Natural killer cell (primary cell): ENCODE measurements around the gene SH2D5. TPM values are rescaled to one million over a fixed set of nuclear protein-coding genes. Genes with fewer than 3 reads are reported as not detected.

ENCODE experiments used
- ATAC-seq, 3 donors: fragments of 150-1000 bp in 2 of 3; fragments of 200-7000 bp in 1 of 3; cut with Tn5 transposase; 1 replicate in 1 of 3; 2 replicates in 2 of 3; pipeline ENCODE4 v1.10.0; 2021; ENCODE audit warnings: mild to moderate bottlenecking in 2 of 3, moderate library complexity in 2 of 3
- DNase-seq, 2 donors: peaks; one replicate each; pipeline versions ENCODE4 v3.0.0 to v3.0.0-alpha.2; 2013 to 2021; ENCODE audit warnings: mixed read lengths in 1 of 2
- H3K27ac ChIP-seq: one replicate; pipeline ENCODE4 v1.5.1; 2013; ENCODE audit warnings: mild to moderate bottlenecking, low read length
- H3K27me3 ChIP-seq: one replicate; pipeline ENCODE4 v1.6.1; 2013; ENCODE audit warnings: low read length; ENCODE audit not compliant: control insufficient read depth, insufficient read depth
- H3K36me3 ChIP-seq: one replicate; pipeline ENCODE4 v1.6.1; 2013; ENCODE audit warnings: low read length; ENCODE audit not compliant: control insufficient read depth, insufficient read depth
- H3K4me1 ChIP-seq: one replicate; pipeline ENCODE4 v1.6.1; 2013; ENCODE audit warnings: low read length; ENCODE audit not compliant: control insufficient read depth, insufficient read depth
- H3K4me3 ChIP-seq: one replicate; pipeline ENCODE4 v1.5.1; 2013; ENCODE audit warnings: low read length
- H3K9me3 ChIP-seq: one replicate; pipeline ENCODE4 v1.6.1; 2013; ENCODE audit warnings: low read length; ENCODE audit not compliant: control insufficient read depth, insufficient read depth
- H3K27ac Mint-ChIP-seq, 2 donors: one replicate each; pipeline ENCODE4 v1.8.0; 2022; ENCODE audit warnings: mild to moderate bottlenecking in 2 of 2, mixed read lengths in 2 of 2, moderate library complexity in 1 of 2
- H3K27me3 Mint-ChIP-seq, 2 donors: one replicate each; pipeline ENCODE4 v1.8.0; 2022; ENCODE audit warnings: low read depth in 2 of 2, mixed read lengths in 2 of 2
- H3K36me3 Mint-ChIP-seq: one replicate; pipeline ENCODE4 v1.8.0; 2022; ENCODE audit warnings: mixed read lengths
- H3K4me1 Mint-ChIP-seq, 2 donors: one replicate each; pipeline ENCODE4 v1.8.0; 2022; ENCODE audit warnings: mixed read lengths in 2 of 2
- H3K4me3 Mint-ChIP-seq: one replicate; pipeline ENCODE4 v1.8.0; 2022; ENCODE audit warnings: mild to moderate bottlenecking, moderate library complexity, mixed read lengths
- H3K9me3 Mint-ChIP-seq, 2 donors: one replicate each; pipeline ENCODE4 v1.8.0; 2022; ENCODE audit warnings: mixed read lengths in 2 of 2
- CTCF ChIP-seq: fragments of 200-600 bp; IDR thresholded peaks from one replicate; pipeline ENCODE4 v1.8.0; 2022; ENCODE audit warnings: antibody characterized with exemption
- WGBS: methylation state at CpG from one replicate; pipeline ENCODE4 v1.1.7; 2013; ENCODE audit warnings: missing lambda C conversion rate; ENCODE audit not compliant: insufficient coverage; 5-methylcytosine and 5-hydroxymethylcytosine counted together
- intact Hi-C: fragments of 100-400 bp; cut with micrococcal nuclease; formaldehyde crosslinking; loops from one replicate; pipeline ENCODE4 v1.14.2; 2022
- total RNA-seq, 4 donors: library from RNA; stranded (reverse); fragments of 120-200 nt in 1 of 4; gene quantifications; one replicate each; pipeline versions ENCODE4 v1.2.3 to v1.2.4, GENCODE V29; 2013 to 2022

The SH2D5 gene
- total RNA-seq, 3 donors from 2014 or later (not counting 1 experiment from before 2014, with no cell fraction given): not detected

GRCh38 chr1:20672265-20672632 lies 60.3 kb downstream of the SH2D5 start:
- intact Hi-C loops: no loop called here
- Histone ChIP-seq H3K36me3 (no peaks in the 10 kb centered on the region), H3K4me3 (no peak overlapping the region), H3K4me1 (no peaks in the 10 kb centered on the region), H3K9me3 (no peaks in the 10 kb centered on the region), H3K27ac (no peak overlapping the region), H3K27me3 (no peaks in the 10 kb centered on the region)
- Mint-ChIP-seq H3K27ac (no peak overlapping the region), H3K36me3 (no peaks in the 10 kb centered on the region), H3K4me3 (no peak overlapping the region), H3K27me3 (peaks cover 0 to 9% of the 10 kb centered on the region in 2 donors), H3K9me3 (no peaks in the 10 kb centered on the region), H3K4me1 (no peaks in the 10 kb centered on the region)
- WGBS: 93% methylated on average over 4 of the region's 4 CpGs
- DNase-seq: no peak
- TF ChIP-seq CTCF: no peak
- ATAC-seq: no peak

GRCh38 chr1:20670936-20671335 lies 61.6 kb downstream of the SH2D5 start:
- no peak for TF ChIP-seq CTCF

More at GRCh38 chr1:20670936-20671335, 61.6 kb downstream of the SH2D5 start:
- 96% methylated on average over 5 of the region's 5 CpGs for WGBS
- ATAC-seq (no peak), DNase-seq (no peak)
- Histone ChIP-seq H3K27me3 (no peaks in the 10 kb centered on the region), H3K9me3 (no peaks in the 10 kb centered on the region), H3K36me3 (no peaks in the 10 kb centered on the region), H3K4me3 (no peak overlapping the region), H3K4me1 (no peaks in the 10 kb centered on the region), H3K27ac (no peak overlapping the region)
- Mint-ChIP-seq H3K27me3 (peaks cover 0 to 9% of the 10 kb centered on the region in 2 donors), H3K9me3 (no peaks in the 10 kb centered on the region), H3K4me3 (no peak overlapping the region), H3K4me1 (peaks cover 0 to 5% of the 10 kb centered on the region in 2 donors), H3K27ac (no peak overlapping the region), H3K36me3 (no peaks in the 10 kb centered on the region)
- intact Hi-C loops: no loop called here

Other genes with a start within 250 kb of the SH2D5 start
- gene CAMK2N1, start 246.5 kb downstream of the SH2D5 start, total RNA-seq: 1 to 10 TPM; 1.6 to 2.6 (median 1.6) TPM
- gene MUL1, start 224.6 kb downstream of the SH2D5 start, total RNA-seq: 10 to 100 TPM; 21.0 to 29.5 (median 28.8) TPM
- gene FAM43B, start 180.1 kb downstream of the SH2D5 start, total RNA-seq: not detected
- gene CDA, start 143.6 kb downstream of the SH2D5 start, total RNA-seq: 1 to 10 TPM in 2 of 3 donors, not detected in 1; 1.4 to 5.3 TPM
- gene PINK1, start 99.2 kb downstream of the SH2D5 start, total RNA-seq: 10 to 100 TPM; 10.8 to 16.2 (median 15.0) TPM
- gene DDOST, start 71.3 kb downstream of the SH2D5 start, total RNA-seq: 100 to 1,000 TPM; 137 to 158 (median 153) TPM
- gene KIF17, start 14.7 kb downstream of the SH2D5 start, total RNA-seq: not detected
- 100 to 1,000 TPM; 243 to 296 (median 274) TPM for gene HP1BP3, start 54.6 kb upstream of the SH2D5 start, total RNA-seq